T-helper 22 cell (primary cell): Measurements from ENCODE around the gene NAALADL1.

ENCODE experiments used
- DNase-seq: peaks from one replicate; pipeline ENCODE4 v3.0.0-alpha.2; 2020; ENCODE audit warnings: low read depth

NAALADL1 gene

GRCh38 chr11:65058419-65059054 lies at the start of gene NAALADL1:
NAALADL1 (minus strand) TSS chr11:65058553; CDS start chr11:65058521, 32 bp downstream.
- DNase-seq, result no peak

GRCh38 chr11:65107751-65108468 lies 49.6 kb upstream of the NAALADL1 start:
- no peak for DNase-seq

GRCh38 chr11:65107078-65107477 lies 48.7 kb upstream of the NAALADL1 start:
- DNase-seq, result no peak

GRCh38 chr11:65104628-65105027 lies 46.3 kb upstream of the NAALADL1 start:
- DNase-seq, result no peak

GRCh38 chr11:65103476-65103875 lies 45.1 kb upstream of the NAALADL1 start:
- DNase-seq, result no peak

- no peak for DNase-seq
Observed at GRCh38 chr11:65102142-65103095, 44.1 kb upstream of the NAALADL1 start.

- no peak for DNase-seq
Observed at GRCh38 chr11:65100674-65101350, 42.5 kb upstream of the NAALADL1 start.

- no peak for DNase-seq
Observed at GRCh38 chr11:65096926-65097325, 38.6 kb upstream of the NAALADL1 start.

GRCh38 chr11:65095974-65096806 lies 37.8 kb upstream of the NAALADL1 start, which contains the start of gene VPS51:
VPS51 (plus strand) TSS chr11:65096214; CDS start chr11:65096251, 37 bp downstream.
- DNase-seq, result peak; percentile 74

GRCh38 chr11:65095427-65095826 lies 37.1 kb upstream of the NAALADL1 start:
- no peak for DNase-seq

- no peak for DNase-seq
Observed at GRCh38 chr11:65090628-65091027, 32.3 kb upstream of the NAALADL1 start.

GRCh38 chr11:65089621-65090020 lies 31.3 kb upstream of the NAALADL1 start:
- DNase-seq, result no peak

- DNase-seq, result no peak
Observed at GRCh38 chr11:65087827-65088226, 29.5 kb upstream of the NAALADL1 start.

GRCh38 chr11:65087216-65087615 lies 28.9 kb upstream of the NAALADL1 start:
- no peak for DNase-seq

GRCh38 chr11:65086809-65087208 lies 28.5 kb upstream of the NAALADL1 start:
- DNase-seq, result no peak

GRCh38 chr11:65085446-65085845 lies 27.1 kb upstream of the NAALADL1 start:
- DNase-seq, result no peak

- no peak for DNase-seq
Observed at GRCh38 chr11:65084598-65085375, 26.4 kb upstream of the NAALADL1 start.

- peak; percentile 89 for DNase-seq
Observed at GRCh38 chr11:65083834-65084597, 25.7 kb upstream of the NAALADL1 start, which contains the start of the genes CDCA5 and ZFPL1. CDCA5 (minus strand) TSS chr11:65084040; CDS start chr11:65083978, 62 bp downstream. ZFPL1 (plus strand) TSS chr11:65084222; CDS start chr11:65084699, 477 bp downstream.
